ENCODE data around the gene ESF1. TPM values are rescaled to one million over a fixed set of nuclear protein-coding genes. Genes with fewer than 3 reads are reported as not detected.

The ESF1 gene
- total and polyA plus RNA-seq, 7 donors: 9.0 to 22.8 (median 18.9) TPM

DNA sequence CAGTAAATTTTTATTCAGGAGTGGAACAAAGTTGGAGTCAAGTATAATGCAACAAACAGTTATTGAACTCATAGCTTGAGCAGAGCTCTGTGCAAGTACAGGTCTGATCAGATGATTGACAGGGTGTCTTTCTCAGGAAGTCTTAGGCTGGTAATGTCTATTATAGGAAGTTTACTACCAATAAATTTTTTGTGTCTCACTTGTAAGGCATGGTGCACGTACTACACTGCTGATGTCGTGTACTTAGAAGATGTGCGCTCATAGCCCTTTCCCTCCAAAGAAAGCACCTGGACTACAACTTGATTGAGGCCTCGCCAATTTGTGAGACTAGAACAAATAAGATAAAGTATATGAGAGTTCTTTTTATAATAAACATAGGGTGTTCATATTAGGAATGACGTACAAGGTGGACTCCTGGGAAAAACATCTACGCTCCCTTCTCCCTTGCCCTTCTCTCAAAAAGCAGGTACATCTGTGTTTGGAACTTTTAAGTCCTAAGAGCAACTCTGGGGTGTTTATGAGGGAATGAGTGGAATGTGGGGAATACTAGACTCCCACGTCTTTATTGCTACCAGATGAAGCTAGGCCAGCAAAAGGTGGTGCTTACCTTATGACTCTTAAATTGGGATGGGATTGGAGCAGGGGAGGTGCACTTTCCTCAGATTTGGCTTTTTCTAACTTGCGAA, 1.6 kb upstream of the ESF1 start:
- Histone ChIP-seq H3K27me3 (ENCODE audit: insufficient read depth in 3 of 3, low read length in 2 of 3) (no peaks in the 10 kb centered on the region), H3K36me3 (ENCODE audit: insufficient read depth in 1 of 2, low read depth in 1 of 2) (peaks cover 14 to 64% of the 10 kb centered on the region in 2 donors), H3K4me3 (peak overlapping the region; percentile 98), H3K9me3 (no peaks in the 10 kb centered on the region), H3K4me1 (peaks cover 40% of the 10 kb centered on the region), H3K27ac (peak overlapping the region; percentile 98)
- TF ChIP-seq, protein P1, sequence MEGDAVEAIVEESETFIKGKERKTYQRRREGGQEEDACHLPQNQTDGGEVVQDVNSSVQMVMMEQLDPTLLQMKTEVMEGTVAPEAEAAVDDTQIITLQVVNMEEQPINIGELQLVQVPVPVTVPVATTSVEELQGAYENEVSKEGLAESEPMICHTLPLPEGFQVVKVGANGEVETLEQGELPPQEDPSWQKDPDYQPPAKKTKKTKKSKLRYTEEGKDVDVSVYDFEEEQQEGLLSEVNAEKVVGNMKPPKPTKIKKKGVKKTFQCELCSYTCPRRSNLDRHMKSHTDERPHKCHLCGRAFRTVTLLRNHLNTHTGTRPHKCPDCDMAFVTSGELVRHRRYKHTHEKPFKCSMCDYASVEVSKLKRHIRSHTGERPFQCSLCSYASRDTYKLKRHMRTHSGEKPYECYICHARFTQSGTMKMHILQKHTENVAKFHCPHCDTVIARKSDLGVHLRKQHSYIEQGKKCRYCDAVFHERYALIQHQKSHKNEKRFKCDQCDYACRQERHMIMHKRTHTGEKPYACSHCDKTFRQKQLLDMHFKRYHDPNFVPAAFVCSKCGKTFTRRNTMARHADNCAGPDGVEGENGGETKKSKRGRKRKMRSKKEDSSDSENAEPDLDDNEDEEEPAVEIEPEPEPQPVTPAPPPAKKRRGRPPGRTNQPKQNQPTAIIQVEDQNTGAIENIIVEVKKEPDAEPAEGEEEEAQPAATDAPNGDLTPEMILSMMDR (IDR thresholded peaks at IDR 0.05): no peak
- 64 to 75% (median 68%) methylated on average over 8 of the region's 8 CpGs for WGBS, 3 donors
- intact Hi-C loops (cut with DNase I): no loop called here
- peak in 1 of 4 donors; percentile 62 for ATAC-seq
- no peak for DNase-seq

DNA sequence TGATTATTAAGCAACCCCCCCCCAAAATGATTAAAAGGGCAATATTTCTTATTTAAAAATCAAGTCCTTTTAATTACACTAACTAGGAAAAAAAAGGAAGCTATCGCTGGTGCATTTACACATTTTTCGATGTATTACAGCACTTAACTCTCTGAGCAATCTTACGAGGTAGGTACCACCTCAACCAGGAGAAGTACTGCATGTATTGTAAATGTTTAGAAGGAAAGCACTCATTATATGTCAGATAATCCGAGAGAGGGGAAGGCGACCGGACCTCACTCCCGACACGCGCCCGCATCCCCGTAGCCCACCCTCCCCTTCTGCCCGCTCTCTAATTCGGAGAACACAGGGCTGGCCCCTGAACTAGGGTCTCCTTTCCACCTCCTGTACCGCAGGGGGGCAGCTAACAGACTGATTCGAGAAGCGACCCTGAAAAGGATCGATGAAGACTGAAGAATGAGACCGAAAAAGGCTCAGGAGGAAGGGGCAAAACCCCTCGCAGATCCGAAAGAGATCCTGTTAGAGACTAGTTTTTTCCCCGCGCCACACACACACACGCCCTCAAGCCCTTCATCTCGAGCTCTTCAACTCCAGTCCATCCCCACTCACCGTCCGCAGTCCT, 337 bp downstream of the ESF1 start:
- Histone ChIP-seq H3K4me3 (peak overlapping the region; percentile 98), H3K9me3 (no peaks in the 10 kb centered on the region), H3K27ac (peak overlapping the region; percentile 98), H3K27me3 (ENCODE audit: insufficient read depth in 3 of 3, low read length in 2 of 3) (no peaks in the 10 kb centered on the region), H3K4me1 (peaks cover 36% of the 10 kb centered on the region), H3K36me3 (ENCODE audit: insufficient read depth in 1 of 2, low read depth in 1 of 2) (peaks cover 6 to 64% of the 10 kb centered on the region in 2 donors)
- DNase-seq: no peak
- ATAC-seq: peak; percentile 3 to 19 (median 5)
- intact Hi-C loops (cut with DNase I): no loop called here
- TF ChIP-seq, protein P1 (IDR thresholded peaks at IDR 0.05): no peak
- WGBS, 3 donors: 0 to 1% (median 0%) methylated on average over 26 of the region's 26 CpGs

DNA sequence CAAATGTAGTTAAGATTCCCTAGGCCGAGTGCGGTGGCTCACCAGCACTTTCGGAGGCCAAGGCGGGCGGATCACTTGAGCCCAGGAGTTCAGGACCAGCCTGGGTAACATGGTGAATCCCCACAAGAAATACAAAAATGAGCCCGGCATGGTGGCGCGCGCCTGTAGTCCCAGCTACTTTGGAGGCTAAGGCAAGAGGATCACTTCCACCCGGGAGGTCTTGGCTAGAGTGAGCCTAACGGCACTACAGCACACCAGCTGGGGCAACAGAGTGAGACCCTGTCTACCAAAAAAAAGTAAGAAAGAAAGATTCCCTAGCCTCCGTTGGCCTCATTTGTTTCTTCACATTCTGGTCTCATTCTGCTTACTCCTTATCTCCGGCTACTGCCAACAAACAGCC, 1.2 kb downstream of the ESF1 start:
- H3K27ac ChIP-seq: no peak overlapping the region
- no peaks in the 10 kb centered on the region for H3K9me3 ChIP-seq
- DNase-seq: no peak
- 89 to 93% (median 91%) methylated on average over 13 of the region's 13 CpGs for WGBS, 3 donors
- peaks cover 33% of the 10 kb centered on the region for H3K4me1 ChIP-seq
- peaks cover 6 to 64% of the 10 kb centered on the region in 2 donors for H3K36me3 ChIP-seq (ENCODE audit: insufficient read depth in 1 of 2, low read depth in 1 of 2)
- intact Hi-C loops (cut with DNase I): no loop called here
- H3K27me3 ChIP-seq (ENCODE audit: insufficient read depth in 3 of 3, low read length in 2 of 3): no peaks in the 10 kb centered on the region
- no peak for ATAC-seq
- TF ChIP-seq, protein P1 (IDR thresholded peaks at IDR 0.05): no peak
- peak overlapping the region; percentile 98 for H3K4me3 ChIP-seq

DNA sequence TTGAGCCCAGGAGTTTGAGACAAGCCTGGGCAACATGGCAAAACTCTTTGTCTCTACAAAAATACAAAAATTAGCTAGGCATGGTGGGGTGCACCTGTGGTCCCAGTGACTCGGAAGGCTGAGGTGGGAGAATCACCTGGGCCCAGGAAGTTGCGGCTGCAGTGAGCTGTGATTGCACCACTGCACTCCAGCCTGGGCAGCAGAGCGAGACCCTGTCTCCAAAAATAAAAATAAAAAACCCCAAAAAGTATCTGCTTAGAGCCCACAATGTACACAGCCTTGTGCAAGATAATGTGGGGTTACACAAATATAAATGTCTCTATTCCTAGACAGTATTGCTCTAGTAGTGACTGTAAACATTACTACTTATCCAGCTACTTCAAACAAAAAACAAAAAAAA, 5.9 kb downstream of the ESF1 start:
- TF ChIP-seq, protein P1 (IDR thresholded peaks at IDR 0.05): no peak
- Histone ChIP-seq H3K4me3 (no peak overlapping the region), H3K4me1 (peaks cover 20% of the 10 kb centered on the region), H3K27ac (peak overlapping the region; percentile 65), H3K36me3 (ENCODE audit: insufficient read depth in 1 of 2, low read depth in 1 of 2) (peaks cover 8 to 86% of the 10 kb centered on the region in 2 donors), H3K27me3 (ENCODE audit: insufficient read depth in 3 of 3, low read length in 2 of 3) (no peaks in the 10 kb centered on the region), H3K9me3 (no peaks in the 10 kb centered on the region)
- intact Hi-C loops (cut with DNase I): loop anchor here in 1 of 2 donors (10.0 kb wide), 1 partner anchor 144 kb away; the partner anchor contains the start of gene TASP1
- no peak for DNase-seq
- WGBS, 3 donors: 93 to 98% (median 95%) methylated on average over 3 of the region's 3 CpGs
- ATAC-seq: no peak
